Activated CD8-positive, alpha-beta memory T cell treated with anti-CD3 and anti-CD28 coated beads, Interleukin-2, amount 50 U/mL, for 1 hour (primary cell): ENCODE results near the gene SPG7.
"Not testable (repeated sequence)": the region's sequence is repeated elsewhere in the genome, so short reads cannot be mapped to it uniquely, and the experiment has no call there.

Source experiments
- DNase-seq: peaks from one replicate; pipeline ENCODE4 v3.0.0-alpha.2; 2020; ENCODE audit errors: extremely low read depth

Gene SPG7

DNA sequence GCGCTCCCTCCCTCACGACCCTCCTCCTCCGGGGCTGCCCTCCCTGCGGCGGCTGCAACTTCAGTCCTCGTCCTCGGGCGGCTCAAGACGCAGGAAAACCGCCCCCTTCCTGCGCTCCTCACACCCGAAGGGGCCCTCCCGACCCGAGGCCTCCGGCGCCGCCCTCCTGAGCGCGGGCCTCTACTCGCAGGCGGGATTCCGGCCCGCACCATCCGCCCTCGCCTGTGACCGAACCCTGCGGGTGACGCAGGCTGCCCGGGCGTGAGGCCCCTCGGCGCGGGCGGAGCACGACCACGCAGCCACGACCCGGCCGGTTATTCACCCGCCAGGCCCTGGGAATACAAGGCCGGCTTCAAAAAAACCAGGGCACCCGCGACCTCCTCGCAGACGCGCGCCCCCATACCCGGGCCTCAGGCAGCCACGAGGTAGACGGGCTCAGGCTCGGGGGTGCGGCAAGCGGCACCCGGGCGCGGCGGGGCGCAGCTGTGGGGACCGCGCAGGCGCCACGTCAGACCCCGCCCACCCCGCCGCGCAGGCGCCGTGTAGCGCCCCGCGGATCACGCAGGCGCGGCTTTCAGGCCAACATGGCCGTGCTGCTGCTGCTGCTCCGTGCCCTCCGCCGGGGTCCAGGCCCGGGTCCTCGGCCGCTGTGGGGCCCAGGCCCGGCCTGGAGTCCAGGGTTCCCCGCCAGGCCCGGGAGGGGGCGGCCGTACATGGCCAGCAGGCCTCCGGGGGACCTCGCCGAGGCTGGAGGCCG, at the start of gene SPG7:
TSS of gene SPG7 (plus strand) at position 570 of the 757 bp plus-strand sequence. CDS start at position 585, 15 bp downstream.
- DNase-seq = peak; percentile 57

GRCh38 chr16:89458551-89458950, 49.7 kb upstream of the SPG7 start:
- no peak for DNase-seq

DNA sequence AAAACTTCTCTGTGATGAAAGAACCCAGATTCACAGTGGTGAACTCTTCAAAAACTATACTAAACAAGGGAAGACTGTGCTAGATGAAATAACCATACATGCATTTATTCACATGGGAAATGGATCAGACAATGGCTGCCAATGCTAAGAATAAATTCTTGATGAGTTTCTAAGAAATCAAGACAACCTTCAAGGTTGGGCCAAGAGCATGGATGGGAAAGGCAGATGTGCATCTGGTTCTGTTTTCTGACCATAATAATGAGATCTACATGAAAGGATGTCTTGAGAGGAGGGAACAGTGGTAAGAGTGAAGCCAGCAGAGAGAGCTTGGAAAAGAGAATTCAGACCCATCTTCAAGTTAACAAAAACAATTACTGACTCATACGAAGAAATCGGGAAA, 49.2 kb upstream of the SPG7 start:
- DNase-seq = no peak

DNA sequence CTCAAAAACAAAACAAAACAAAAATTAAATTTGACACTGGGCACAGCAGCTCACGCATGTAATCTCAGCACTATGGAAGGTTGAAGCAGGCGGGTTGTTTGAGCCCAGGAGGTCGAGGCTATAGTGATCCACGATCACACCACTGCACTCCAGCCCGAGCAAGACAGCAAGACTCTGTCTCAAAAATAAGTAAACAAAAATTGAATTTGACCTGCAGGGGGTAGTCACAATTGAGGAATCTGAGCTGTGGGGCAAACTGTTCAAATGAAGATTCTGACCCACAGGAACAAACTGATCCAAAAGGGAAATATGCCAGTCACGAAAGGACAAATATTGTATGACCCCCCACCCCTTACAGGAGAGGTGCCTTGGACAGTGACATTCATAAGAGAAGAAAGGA, 47.6 kb upstream of the SPG7 start:
- DNase-seq = no peak

- DNase-seq = not testable (repeated sequence)
These were observed 46.3 kb upstream of the SPG7 start for GRCh38 chr16:89461890-89462289.

- not testable (repeated sequence) for DNase-seq
These were observed 45.6 kb upstream of the SPG7 start for GRCh38 chr16:89462639-89463038.

GRCh38 chr16:89463312-89463711, 44.9 kb upstream of the SPG7 start:
- DNase-seq = not testable (repeated sequence)

- no peak for DNase-seq
These were observed 41.3 kb upstream of the SPG7 start for GRCh38 chr16:89466920-89467319.

GRCh38 chr16:89467382-89467781, 40.8 kb upstream of the SPG7 start:
- no peak for DNase-seq

- no peak for DNase-seq
These were observed 35.5 kb upstream of the SPG7 start for GRCh38 chr16:89472711-89473075.

DNA sequence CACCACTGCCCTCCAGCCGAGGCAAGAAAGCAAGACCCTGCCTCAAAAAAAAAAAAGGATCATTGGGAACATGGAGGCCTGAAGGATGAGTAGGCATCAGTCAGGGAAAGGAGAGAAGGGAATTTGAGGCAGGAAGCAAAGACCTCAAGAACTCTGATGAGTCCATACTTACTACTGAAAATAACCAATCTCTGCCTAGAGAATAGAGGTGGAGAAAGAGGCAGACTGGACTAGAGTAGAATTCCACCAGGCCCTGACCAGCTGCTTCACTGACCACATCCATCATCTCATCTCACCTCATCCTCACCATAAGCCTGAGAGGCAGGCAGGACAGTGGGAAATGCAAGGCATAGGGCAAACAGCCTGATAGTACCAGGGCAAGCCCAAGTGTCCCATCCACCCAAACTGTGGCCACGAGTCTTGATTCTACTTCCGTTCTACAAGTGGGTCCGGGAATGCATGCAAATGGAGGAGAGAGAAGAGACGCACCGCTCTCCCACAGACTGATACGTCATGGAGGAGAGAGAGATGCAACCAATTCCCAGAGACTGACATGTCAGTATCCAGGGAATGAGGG, 35.0 kb upstream of the SPG7 start:
- no peak for DNase-seq

DNA sequence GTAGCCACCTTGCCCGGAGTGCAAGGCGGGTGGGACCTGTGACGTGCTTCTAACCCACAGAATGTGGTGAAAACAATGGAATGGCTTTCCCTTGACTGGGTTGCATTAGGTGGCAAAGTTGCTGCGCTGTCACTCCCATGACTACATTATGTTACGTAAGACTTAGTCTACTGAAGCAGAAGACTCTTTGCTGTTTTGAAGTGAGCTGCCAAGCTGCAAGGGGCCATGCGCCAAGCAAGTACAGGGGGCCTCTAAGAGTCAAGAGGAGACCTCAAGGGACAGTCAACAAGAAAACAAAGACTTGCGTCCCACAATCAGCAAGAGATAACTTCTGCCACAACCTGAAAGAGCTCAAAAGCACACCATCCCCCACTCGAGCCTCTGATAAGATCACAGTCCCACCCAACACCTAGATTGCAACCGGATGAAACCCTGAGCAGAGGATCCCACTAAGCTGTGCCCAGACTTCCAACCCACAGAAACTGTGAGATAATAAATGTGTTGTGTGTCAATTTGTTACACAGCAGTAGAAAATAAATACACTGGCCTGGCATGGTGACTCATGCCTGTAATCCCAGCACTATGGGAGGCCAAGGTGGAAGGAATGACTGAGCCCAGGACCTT, 34.3 kb upstream of the SPG7 start:
- no peak for DNase-seq

GRCh38 chr16:89475144-89475543, 33.1 kb upstream of the SPG7 start:
- DNase-seq = no peak

DNA sequence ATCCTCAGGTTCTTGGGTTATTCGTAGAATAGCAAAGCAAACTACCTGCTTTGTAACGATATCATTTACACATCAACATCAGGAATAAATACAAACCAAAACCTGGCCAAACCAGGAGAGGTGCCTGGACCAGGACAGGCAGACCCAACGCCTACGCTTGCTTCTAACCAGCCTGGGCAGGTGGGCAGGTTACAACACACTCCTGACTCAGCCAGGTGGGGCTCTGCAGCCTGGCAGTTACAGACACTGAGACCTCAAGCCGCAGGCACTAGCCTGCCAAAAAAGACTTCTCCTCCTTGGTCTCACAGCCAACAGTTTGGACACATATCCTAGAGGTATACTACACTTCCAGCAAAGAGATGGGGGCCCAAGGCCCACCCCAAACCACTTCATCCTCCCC, 31.8 kb upstream of the SPG7 start:
- DNase-seq = no peak

GRCh38 chr16:89476811-89477261, 31.4 kb upstream of the SPG7 start:
- DNase-seq = no peak

- no peak for DNase-seq
These were observed 29.5 kb upstream of the SPG7 start for GRCh38 chr16:89478576-89479221.

- DNase-seq = no peak
These were observed 26.7 kb upstream of the SPG7 start for GRCh38 chr16:89481356-89481955.

DNA sequence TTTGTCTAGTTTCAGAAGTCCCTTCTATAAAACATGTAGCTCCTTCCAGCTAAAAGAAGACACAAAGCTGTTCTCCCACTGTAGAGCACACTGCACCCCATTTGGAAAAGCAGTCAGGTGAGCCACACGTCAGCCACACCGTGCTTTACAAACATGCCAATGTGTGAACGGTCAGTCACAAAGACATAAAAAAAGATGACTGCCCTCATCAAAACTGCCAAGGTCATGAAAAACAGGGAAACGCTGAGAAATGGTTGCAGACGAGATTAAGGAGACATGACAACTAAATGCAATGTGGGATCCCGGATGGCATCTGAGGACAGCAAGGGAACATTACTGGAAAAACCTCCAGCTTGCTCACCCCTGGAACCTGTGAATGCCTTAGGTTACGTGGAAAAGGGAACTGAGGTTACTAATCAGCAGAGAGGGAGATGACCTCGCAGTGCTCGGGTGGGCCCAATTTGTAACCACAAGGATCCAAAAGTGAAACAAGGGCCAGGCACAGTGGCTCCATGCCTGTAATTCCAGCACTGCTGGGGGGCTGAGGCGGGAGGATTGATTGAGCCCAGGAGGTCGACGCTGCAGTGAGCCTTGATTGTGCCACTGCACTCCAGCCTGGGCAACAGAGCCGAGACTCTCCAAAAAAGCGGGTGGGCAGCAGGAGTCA, 25.9 kb upstream of the SPG7 start:
- DNase-seq = no peak

DNA sequence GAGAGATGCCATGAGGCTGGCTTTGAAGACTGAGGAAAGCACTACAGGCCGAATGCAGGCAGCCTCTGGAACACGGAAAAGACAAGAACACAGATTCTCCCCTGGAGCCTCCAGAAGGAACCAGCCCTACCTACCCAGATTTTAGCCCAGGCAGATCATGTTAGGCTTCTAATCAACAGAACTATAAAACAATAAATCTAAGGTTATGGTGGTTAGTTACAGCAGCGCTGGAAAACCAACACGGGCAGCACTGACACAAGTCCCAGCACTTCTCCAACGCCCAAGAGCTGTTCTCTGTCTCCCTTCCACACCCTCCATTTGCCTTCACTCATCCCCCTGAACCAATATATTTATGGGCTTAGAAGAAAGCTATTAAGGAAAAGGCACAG, 25.4 kb upstream of the SPG7 start:
- DNase-seq = no peak

- no peak for DNase-seq
These were observed 24.1 kb upstream of the SPG7 start for GRCh38 chr16:89484041-89484501.

DNA sequence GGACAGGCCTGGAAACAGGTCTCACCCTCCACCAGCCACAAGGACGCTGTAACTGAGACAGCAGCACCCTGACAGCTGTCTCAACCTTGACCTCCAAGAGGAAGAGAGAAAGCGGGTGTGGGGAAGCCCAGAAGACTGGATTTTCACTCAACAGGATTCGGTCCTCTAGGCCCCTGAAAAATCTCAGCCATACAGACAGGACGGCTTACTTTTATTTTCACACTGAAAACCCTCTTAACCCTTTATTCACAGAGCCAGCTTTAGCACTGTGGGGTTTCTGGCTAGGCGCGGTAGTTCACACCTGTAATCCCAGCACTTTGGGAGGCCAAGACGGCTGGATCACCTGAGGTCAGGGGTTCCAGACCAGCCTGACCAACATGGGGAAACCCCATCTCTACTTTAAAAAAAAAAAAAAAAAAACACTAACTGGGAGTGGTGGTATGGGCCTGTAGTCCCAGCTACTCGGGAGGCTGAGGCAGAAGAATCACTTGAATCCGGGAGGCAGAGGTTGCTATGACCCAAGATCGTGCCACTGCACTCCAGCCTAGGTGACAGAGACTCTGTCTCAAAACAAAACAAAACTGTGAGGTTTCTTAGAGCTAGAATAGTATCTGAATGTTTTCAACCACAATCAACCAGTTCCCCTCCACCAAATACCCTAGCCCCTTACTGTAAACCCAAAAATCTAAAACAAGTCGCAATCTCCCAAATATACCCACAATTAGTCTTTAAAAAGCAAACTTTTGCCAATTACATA, 23.1 kb upstream of the SPG7 start:
- DNase-seq = no peak
